Caco-2 (cell line): ENCODE data around the gene TMEM63C. TPM values are rescaled to one million over a fixed set of nuclear protein-coding genes. Genes with fewer than 3 reads are reported as not detected.

Source experiments
- BruUV-seq: library from RNA; stranded (reverse); fragments of 400-500 nt; replicated peaks from 2 replicates; lab custom pipeline; 2021; lab: Mats Ljungman, UMichigan
- CTCF ChIA-PET: fragments of 300-600 bp; sonication (Branson Sonifier 250); formaldehyde crosslinking; loops from one replicate; lab custom pipeline; 2022; ENCODE audit warnings: antibody characterized with exemption; lab: Charles Lee
- POLR2A ChIA-PET: fragments of 300-600 bp; sonication (Branson Sonifier 250); formaldehyde crosslinking; loops from one replicate; lab custom pipeline; 2022; ENCODE audit warnings: antibody characterized with exemption; lab: Charles Lee
- DNase-seq, 2 experiments: peaks; one replicate each; pipeline versions ENCODE4 v3.0.0 to v3.0.0-alpha.2; 2020 to 2022
- H3K27me3 ChIP-seq: replicated peaks from 2 replicates; pipeline ENCODE4 v1.6.0; 2011; ENCODE audit warnings: low read length; ENCODE audit not compliant: control insufficient read depth, insufficient read depth
- H3K36me3 ChIP-seq: 2 replicates; pipeline ENCODE4 v1.5.1; 2011; ENCODE audit warnings: low read length; ENCODE audit not compliant: control insufficient read depth, insufficient read depth
- H3K4me1 ChIP-seq: fragments of 250-450 bp; sonication (Bioruptor Pico); 2 replicates; pipeline ENCODE4 v1.5.1; 2020; ENCODE audit warnings: mild to moderate bottlenecking
- H3K4me3 ChIP-seq: 2 replicates; pipeline ENCODE4 v1.5.1; 2011; ENCODE audit warnings: low read depth, mild to moderate bottlenecking, control low read depth, low read length
- H3K9me3 ChIP-seq: fragments of 250-450 bp; sonication (Bioruptor Pico); 2 replicates; pipeline ENCODE4 v1.5.1; 2020; ENCODE audit warnings: mild to moderate bottlenecking, moderate library complexity
- H3K27ac Mint-ChIP-seq: one replicate; pipeline ENCODE4 v1.8.0; 2022; ENCODE audit warnings: mixed read lengths; ENCODE audit not compliant: unreplicated experiment
- H3K27me3 Mint-ChIP-seq: one replicate; pipeline ENCODE4 v1.8.0; 2022; ENCODE audit warnings: mixed read lengths; ENCODE audit not compliant: insufficient read depth, unreplicated experiment
- H3K36me3 Mint-ChIP-seq: one replicate; pipeline ENCODE4 v1.8.0; 2022; ENCODE audit warnings: mild to moderate bottlenecking, mixed read lengths; ENCODE audit not compliant: insufficient read depth, unreplicated experiment
- H3K4me1 Mint-ChIP-seq: one replicate; pipeline ENCODE4 v1.8.0; 2022; ENCODE audit warnings: low read depth, mixed read lengths; ENCODE audit not compliant: unreplicated experiment
- H3K4me3 Mint-ChIP-seq: one replicate; pipeline ENCODE4 v1.8.0; 2022; ENCODE audit warnings: mild to moderate bottlenecking, moderate library complexity, mixed read lengths; ENCODE audit not compliant: unreplicated experiment
- H3K9me3 Mint-ChIP-seq: one replicate; pipeline ENCODE4 v1.8.0; 2022; ENCODE audit warnings: mixed read lengths; ENCODE audit not compliant: unreplicated experiment
- CTCF ChIP-seq, 2 experiments: fragments of 200-600 bp in 1 of 2; IDR thresholded peaks; 1 replicate in 1 of 2; 2 replicates in 1 of 2; pipeline versions ENCODE4 v1.5.1 to v1.8.0; 2011 to 2022; ENCODE audit warnings: antibody characterized with exemption in 1 of 2, control low read depth in 1 of 2, inconsistent platforms in 1 of 2, low read depth in 1 of 2, low read length in 1 of 2, mild to moderate bottlenecking in 1 of 2, moderate library complexity in 1 of 2; ENCODE audit not compliant: insufficient read depth in 1 of 2, severe bottlenecking in 1 of 2, unreplicated experiment in 1 of 2
- intact Hi-C: fragments of 100-400 bp; cut with micrococcal nuclease; formaldehyde crosslinking; loops from one replicate; pipeline ENCODE4 v1.10.0; 2022; ENCODE audit not compliant: unreplicated experiment
- total RNA-seq: library from RNA; stranded (reverse); gene quantifications from 2 replicates; pipeline ENCODE4 v1.2.3, GENCODE V29; 2022

The TMEM63C gene
- total RNA-seq, 1 experiment from 2014 or later: 1.3 TPM

DNA sequence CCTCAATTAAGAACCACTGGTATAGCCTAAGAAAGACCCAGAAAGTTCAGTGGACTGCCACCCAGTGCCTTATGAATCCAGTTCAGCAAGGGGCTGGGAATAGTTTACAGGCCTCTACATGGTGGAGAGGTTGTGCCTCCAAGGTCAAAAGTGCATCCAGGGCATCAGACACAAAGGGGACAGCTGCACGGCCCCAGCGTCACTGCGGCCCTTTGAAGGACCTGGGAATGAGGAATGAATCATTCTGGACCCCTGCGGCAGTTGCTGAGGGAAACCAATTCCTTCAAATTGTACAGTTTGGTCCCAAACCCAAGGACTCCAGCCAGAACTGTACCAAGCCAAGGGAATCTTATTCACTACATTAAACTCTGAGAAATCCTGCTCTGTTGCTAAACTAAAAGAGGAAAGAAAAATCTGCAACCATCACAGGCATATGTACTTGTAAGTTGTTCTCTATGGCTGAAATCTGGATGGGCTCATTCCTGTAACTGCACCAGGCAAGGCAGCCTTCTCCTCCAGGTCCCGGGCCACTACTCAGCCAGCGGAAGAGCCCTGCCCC lies 100.3 kb downstream of the TMEM63C start:
- TF ChIP-seq CTCF (IDR thresholded peaks at IDR 0.05; ENCODE audit: insufficient read depth in 1 of 2, low read depth in 1 of 2, low read length in 1 of 2, severe bottlenecking in 1 of 2, unreplicated experiment in 1 of 2): no peak
- ChIA-PET CTCF (no interaction called here), POLR2A (no interaction called here)
- H3K27ac Mint-ChIP-seq: no peak overlapping the region
- intact Hi-C loops: no loop called here
- Histone ChIP-seq H3K9me3 (no peaks in the 10 kb centered on the region), H3K36me3 (no peaks in the 10 kb centered on the region), H3K4me1 (no peaks in the 10 kb centered on the region), H3K4me3 (no peak overlapping the region), H3K27me3 (no peaks in the 10 kb centered on the region)
- no peaks in the 10 kb centered on the region for H3K4me1 Mint-ChIP-seq
- H3K9me3 Mint-ChIP-seq: no peaks in the 10 kb centered on the region
- BruUV-seq: no TSS peak
- DNase-seq: no peak
- H3K27me3 Mint-ChIP-seq: no peaks in the 10 kb centered on the region
- no peak overlapping the region for H3K4me3 Mint-ChIP-seq
- peaks cover 19% of the 10 kb centered on the region for H3K36me3 Mint-ChIP-seq

DNA sequence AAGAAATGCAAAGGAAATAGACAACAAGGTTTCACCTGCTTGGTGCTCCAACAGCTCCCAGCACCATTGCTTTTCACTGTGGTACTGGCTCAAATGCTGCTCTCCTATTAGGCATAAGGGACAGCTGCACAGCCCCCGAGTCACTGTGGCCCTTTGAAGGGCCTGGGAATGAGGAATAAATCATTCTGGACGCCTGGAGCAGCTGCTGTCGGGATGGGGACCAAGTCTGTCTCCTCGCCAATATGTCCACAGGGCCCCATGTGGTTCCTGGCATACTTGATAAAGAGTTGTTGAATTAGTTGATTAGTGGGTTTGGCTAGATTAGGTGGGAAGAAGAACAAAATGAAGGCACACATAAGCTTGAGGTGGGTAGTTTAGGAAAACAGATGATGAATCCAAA lies 102.5 kb downstream of the TMEM63C start:
- Mint-ChIP-seq H3K27ac (no peak overlapping the region), H3K36me3 (peaks cover 20% of the 10 kb centered on the region)
- no peak for DNase-seq

DNA sequence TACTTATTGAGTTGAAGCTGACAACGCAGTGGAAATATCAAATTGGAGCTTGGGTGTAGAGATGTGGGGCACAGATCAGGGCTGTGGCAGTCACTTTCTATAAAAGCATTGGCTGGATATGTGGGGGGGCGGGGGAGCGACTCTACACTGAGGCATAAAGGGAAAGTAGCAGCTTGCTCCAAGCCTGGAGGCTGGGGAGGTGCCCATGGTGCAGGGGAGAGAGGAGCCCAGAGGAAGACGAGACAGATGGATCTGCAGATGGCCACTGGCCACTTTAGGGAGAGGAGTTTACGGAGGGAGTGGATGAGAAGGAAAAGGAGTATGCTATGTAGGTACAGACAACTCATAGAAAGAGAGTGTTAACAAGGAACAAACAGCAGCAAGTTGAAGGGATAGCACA lies 102.9 kb downstream of the TMEM63C start:
- Histone ChIP-seq H3K4me3 (no peak overlapping the region), H3K9me3 (no peaks in the 10 kb centered on the region), H3K4me1 (no peaks in the 10 kb centered on the region), H3K36me3 (no peaks in the 10 kb centered on the region), H3K27me3 (no peaks in the 10 kb centered on the region)
- H3K4me3 Mint-ChIP-seq: no peak overlapping the region
- H3K4me1 Mint-ChIP-seq: no peaks in the 10 kb centered on the region
- H3K27ac Mint-ChIP-seq: no peak overlapping the region
- CTCF ChIA-PET: no interaction called here
- DNase-seq: no peak
- no peak for TF ChIP-seq CTCF (IDR thresholded peaks at IDR 0.05; ENCODE audit: insufficient read depth in 1 of 2, low read depth in 1 of 2, low read length in 1 of 2, severe bottlenecking in 1 of 2, unreplicated experiment in 1 of 2)
- POLR2A ChIA-PET: no interaction called here
- intact Hi-C loops: no loop called here
- H3K9me3 Mint-ChIP-seq: no peaks in the 10 kb centered on the region
- H3K36me3 Mint-ChIP-seq: peaks cover 20% of the 10 kb centered on the region
- H3K27me3 Mint-ChIP-seq: no peaks in the 10 kb centered on the region
- no TSS peak for BruUV-seq

More for the DNA sequence above, 102.5 kb downstream of the TMEM63C start:
- no peaks in the 10 kb centered on the region for H3K27me3 Mint-ChIP-seq
- no peak overlapping the region for H3K4me3 Mint-ChIP-seq
- H3K4me1 Mint-ChIP-seq: no peaks in the 10 kb centered on the region
- ChIA-PET POLR2A (no interaction called here), CTCF (no interaction called here)
- no peak for TF ChIP-seq CTCF (IDR thresholded peaks at IDR 0.05; ENCODE audit: insufficient read depth in 1 of 2, low read depth in 1 of 2, low read length in 1 of 2, severe bottlenecking in 1 of 2, unreplicated experiment in 1 of 2)
- BruUV-seq: no TSS peak
- no peak overlapping the region for H3K4me3 ChIP-seq
- H3K9me3 ChIP-seq: no peaks in the 10 kb centered on the region
- intact Hi-C loops: no loop called here
- H3K27me3 ChIP-seq: no peaks in the 10 kb centered on the region
- no peaks in the 10 kb centered on the region for H3K36me3 ChIP-seq
- H3K4me1 ChIP-seq: no peaks in the 10 kb centered on the region
- H3K9me3 Mint-ChIP-seq: no peaks in the 10 kb centered on the region
